AG08395 (cell line): Measurements from ENCODE around the gene IGFN1.
A peak's percentile ranks its signal among the peaks of the same experiment; 100 is the strongest.
"Not testable (repeated sequence)": the region's sequence is repeated elsewhere in the genome, so short reads cannot be mapped to it uniquely, and the experiment has no call there.

Experiments
- DNase-seq: peaks from one replicate; pipeline ENCODE4 v3.0.0; 2012; ENCODE audit warnings: mixed read lengths, low spot score

The IGFN1 gene

DNA sequence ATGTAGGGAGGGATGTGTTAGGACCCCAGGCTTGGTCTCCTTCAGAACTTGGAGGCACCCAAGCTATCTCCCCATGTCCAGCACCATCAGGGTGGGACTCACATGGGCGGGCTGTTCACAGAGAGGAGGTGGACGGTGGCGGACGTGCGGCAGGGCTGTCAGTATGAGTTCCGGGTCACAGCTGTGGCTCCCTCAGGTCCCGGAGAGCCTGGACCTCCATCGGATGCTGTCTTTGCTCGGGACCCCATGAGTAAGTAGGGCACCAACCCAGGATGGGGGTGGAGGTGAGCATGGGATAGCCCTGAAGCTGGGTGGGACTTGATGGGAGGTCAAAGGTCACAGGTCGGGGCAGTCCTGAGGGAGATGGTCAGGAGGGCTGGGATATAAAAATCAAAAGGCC, 27.8 kb downstream of the IGFN1 start:
- no peak for DNase-seq

DNA sequence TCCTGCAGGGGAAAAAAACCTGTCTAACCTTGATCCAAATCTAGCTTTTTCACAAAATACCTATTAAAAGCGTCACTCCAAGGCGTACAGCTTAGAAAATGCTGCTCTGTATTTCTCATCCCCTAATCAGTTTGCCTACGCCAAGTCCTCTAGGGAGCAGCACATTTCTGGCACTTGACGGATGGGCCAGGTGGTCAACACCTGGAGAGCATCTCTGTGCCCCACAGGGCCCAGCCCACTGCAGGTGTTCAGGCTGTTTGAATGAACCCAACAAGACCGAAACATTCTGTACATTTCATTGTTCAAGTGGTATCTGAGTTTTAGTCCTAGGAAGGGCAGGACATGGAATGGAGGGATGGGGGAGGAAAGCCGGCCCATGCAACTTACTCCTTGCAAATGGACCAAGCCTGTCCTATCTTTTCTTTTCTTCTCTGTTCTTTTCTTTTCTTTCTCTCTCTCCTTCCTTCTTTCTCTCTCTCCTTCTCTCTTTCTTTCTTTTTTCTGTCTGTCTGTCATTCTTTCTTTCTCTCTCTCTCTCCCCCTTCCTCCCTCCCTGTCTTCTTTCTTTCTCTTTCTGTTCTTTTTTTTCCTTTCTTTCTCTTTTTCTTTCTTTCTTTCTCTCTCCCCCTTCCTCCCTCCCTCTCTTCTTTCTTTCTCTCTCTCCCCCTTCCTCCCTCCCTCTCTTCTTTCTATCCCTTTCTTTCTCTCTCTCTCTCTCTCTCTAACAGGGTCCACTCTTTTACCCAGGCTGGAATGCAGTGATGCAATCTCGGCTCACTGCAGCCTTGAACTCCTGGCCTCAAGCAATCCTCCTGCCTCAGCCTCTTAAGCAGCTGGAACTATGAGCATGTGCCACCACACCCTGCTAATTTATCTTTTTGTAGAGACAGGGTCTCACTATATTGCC, 29.1 kb downstream of the IGFN1 start:
- no peak for DNase-seq

DNA sequence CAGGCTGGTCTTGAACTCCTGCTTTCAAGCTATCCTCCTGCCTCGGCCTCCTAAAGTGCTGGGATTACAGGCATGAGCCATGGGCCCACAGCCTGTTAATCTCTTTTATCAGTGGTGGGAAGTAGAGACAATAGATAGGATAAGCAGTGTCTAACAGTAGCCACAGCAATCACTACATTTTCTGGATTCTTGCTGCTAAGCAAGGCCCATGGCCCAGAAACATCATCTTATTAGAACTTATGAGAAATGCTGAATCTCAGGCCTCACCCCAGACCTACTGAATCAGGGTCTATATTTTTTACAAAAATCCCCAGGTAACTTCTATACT, 29.7 kb downstream of the IGFN1 start:
- no peak for DNase-seq

DNA sequence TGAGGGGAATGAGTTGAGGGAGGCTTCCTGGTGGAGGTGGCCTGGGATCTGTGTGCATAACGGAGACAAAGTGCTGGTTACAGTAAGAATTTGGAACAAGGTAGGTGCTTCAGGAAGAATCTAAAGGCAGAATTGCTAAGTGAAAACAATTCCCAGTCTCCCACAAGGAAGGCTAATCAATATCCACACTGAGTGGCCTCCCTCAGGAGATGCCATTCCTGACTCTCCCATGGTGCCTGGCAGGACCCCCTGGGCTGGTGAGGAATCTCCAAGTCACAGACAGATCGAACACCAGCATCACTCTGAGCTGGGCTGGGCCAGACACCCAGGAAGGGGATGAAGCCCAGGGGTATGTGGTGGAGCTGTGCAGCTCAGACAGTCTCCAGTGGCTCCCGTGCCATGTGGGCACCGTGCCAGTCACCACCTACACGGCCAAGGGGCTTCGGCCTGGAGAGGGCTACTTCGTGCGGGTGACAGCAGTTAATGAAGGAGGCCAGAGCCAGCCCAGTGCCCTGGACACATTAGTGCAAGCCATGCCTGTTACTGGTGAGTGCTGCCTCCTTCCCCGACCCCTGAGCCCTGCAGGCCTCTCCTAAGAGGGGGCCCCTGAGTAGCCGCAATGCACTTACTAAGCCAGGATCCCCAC, 30.7 kb downstream of the IGFN1 start:
- DNase-seq: no peak

- no peak for DNase-seq
Observed at GRCh38 chr1:201222125-201222524, 31.5 kb downstream of the IGFN1 start.

- no peak for DNase-seq
Observed at GRCh38 chr1:201223852-201224665, 33.4 kb downstream of the IGFN1 start.

- DNase-seq: peak; percentile 44
Observed at GRCh38 chr1:201224666-201225370, 34.2 kb downstream of the IGFN1 start.

DNA sequence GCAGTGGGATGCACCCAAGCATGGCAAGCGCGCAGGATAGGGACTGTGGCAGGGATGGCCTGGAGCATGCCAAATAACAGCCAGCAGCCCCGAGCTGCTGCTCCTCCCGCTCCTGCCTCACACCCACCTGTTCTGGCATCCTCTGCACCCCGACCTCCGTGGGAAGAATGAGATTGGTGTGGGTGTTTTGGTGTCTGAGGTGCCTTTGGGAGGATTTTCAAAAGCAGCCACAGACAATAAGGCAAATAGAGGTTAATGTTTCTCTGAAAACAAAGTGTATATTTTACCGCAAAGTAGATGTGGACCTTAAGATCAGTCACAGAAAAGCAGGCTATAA, 35.5 kb downstream of the IGFN1 start:
- DNase-seq: no peak

- DNase-seq: no peak
Observed at GRCh38 chr1:201226859-201227488, 36.4 kb downstream of the IGFN1 start.

DNA sequence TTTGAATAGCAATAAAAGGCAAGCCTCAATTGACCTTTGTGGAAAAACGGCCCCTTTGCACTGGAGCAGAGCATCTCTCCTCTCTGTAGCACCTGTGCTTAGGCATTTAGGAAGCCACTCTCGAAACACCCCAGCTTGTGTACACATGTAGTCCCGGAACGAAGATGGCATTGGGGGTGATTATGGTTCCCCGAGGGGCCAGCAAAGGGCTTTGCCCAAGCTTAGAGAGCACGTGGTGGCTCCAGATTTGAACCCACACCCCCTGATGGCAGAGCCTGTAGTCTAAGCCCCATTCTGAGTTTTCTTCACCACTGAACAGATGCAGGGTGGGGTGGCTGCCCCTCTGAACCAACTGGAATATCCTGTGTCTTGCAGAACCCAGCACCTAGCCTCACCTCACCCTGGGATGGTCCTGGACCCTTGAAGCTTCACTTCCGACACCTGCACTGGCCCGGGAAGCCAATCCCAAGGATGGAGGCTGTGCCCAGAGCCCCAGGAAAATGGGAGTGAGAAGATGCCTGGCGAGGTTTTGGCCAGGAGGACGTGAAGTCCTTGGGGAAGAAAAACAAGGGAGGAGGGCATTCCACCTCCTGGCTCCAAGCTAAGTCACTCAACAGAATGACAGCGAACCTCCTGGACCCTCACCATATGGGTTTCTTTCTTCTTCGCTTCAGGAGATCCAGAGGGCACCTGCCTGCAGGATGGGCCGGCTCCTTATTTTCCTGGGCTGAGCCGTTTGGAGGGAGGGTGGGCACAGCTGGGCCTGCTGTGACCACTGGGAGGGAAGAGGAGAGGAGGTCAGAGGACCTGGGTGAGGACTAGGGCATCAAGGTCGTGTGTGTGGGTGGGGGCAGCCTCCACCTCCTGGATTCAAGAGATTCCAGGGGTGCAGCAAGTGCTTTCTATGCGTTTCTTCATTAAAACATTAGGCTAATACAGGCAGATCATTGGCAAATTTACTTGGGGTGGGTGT, 37.7 kb downstream of the IGFN1 start:
- no peak for DNase-seq

GRCh38 chr1:201229095-201229494, 38.5 kb downstream of the IGFN1 start:
- no peak for DNase-seq

GRCh38 chr1:201229771-201230635, 39.4 kb downstream of the IGFN1 start:
- peak; percentile 83 for DNase-seq

DNA sequence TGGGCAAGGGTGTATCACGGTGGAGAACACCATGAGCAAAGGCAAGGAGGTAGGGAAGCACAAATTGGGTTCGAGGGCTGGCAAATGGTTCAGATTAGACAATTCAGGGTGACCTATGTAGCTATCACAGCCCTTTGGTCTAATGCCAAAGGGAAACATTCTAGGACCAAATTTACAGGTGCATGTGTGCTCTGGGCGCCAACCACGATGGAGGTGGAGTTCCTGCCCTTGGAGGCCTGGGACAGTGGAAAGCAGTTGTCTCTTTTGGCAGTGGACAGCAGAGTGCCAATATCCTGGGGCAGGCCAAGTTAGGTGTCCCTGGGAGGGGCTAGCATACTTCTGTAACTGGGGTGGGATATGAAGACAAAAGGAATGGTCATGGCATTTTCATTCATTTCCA, 40.1 kb downstream of the IGFN1 start:
- DNase-seq: no peak

DNA sequence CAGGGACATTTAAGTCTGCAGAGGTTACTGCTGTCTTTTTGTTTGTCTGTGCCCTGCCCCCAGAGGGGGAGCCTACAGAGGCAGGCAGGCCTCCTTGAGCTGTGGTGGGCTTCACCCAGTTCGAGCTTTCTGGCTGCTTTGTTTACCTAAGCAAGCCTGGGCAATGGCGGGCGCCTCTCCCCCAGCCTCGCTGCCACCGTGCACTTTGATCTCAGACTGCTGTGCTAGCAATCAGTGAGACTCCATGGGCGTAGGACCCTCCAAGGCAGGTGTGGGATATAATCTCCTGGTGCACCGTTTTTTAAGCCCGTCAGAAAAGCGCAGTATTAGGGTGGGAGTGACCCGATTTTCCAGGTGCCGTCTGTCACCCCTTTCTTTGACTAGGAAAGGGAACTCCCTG, 49.0 kb downstream of the IGFN1 start:
- DNase-seq: not testable (repeated sequence)

GRCh38 chr1:201240171-201240570, 49.5 kb downstream of the IGFN1 start:
- DNase-seq: no peak

DNA sequence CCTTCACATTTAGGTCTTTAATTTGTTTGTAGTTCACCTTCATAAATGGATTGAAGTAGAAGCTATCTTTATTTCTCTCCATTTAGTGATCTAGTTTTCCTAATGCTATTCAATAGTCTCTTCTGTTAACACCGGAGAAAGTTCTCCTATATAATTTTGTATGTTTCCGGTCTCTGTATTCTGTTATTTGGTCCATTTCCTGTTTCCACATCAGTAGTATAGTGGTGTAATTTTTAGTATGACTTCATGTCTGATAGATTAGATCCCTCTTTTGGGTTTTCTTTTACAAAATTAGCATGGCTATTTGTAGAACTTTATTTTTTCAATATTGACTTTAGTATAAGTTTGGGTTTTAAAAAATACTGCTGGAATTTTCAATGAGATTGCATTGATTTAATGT, 51.1 kb downstream of the IGFN1 start:
- DNase-seq: no peak

- no peak for DNase-seq
Observed at GRCh38 chr1:201245082-201245481, 54.5 kb downstream of the IGFN1 start.

- DNase-seq: no peak
Observed at GRCh38 chr1:201248721-201249559, 58.3 kb downstream of the IGFN1 start.
